ENCODE data around the gene CSPG4.

- TF ChIP-seq KMT2B (CRISPR knock-in tag; IDR thresholded peaks at IDR 0.05) (no peak), ZNF362 (CRISPR knock-in tag; IDR thresholded peaks at IDR 0.05; ENCODE audit: borderline replicate concordance) (no peak), POLR2A (IDR thresholded peaks at IDR 0.05; ENCODE audit: insufficient read depth in 1 of 2, low read depth in 2 of 2, low read length in 2 of 2) (no peak), FOXP4 (CRISPR knock-in tag; IDR thresholded peaks at IDR 0.05) (no peak), HDAC2 (CRISPR knock-in tag; IDR thresholded peaks at IDR 0.05) (no peak), POLR2AphosphoS2 (IDR thresholded peaks at IDR 0.05; ENCODE audit: low read depth, low read length) (no peak), ZNF18 (CRISPR knock-in tag; IDR thresholded peaks at IDR 0.05; ENCODE audit: insufficient replicate concordance) (no peak), TP53 (CRISPR knock-in tag; conservative IDR thresholded peaks at IDR 0.05) (no peak), RBAK (CRISPR knock-in tag; IDR thresholded peaks at IDR 0.05) (no peak), HNF4G (IDR thresholded peaks at IDR 0.05; ENCODE audit: borderline replicate concordance, low read depth, low read length) (no peak), HNF4G (CRISPR knock-in tag; IDR thresholded peaks at IDR 0.05; ENCODE audit: borderline replicate concordance, low read depth) (no peak), ZNF253 (CRISPR knock-in tag; IDR thresholded peaks at IDR 0.05; ENCODE audit: borderline replicate concordance) (no peak), HIVEP1 (CRISPR knock-in tag; IDR thresholded peaks at IDR 0.05) (no peak), ZNF180 (CRISPR knock-in tag; IDR thresholded peaks at IDR 0.05; ENCODE audit: borderline replicate concordance, low read depth) (no peak), IKZF1 (IDR thresholded peaks at IDR 0.05) (no peak)
Measured at GRCh38 chr15:75693501-75694240, 19.0 kb downstream of the CSPG4 start.

Data from HepG2 (cell line).